ENCODE measurements around the gene HSD17B11. TPM values are rescaled to one million over a fixed set of nuclear protein-coding genes. Genes with fewer than 3 reads are reported as not detected.

The HSD17B11 gene
- total and polyA plus RNA-seq, 2 of the 8 experiments (the other 6 are each of a cell fraction or from before 2014, with no cell fraction given), result 6.0 to 9.0 TPM

DNA sequence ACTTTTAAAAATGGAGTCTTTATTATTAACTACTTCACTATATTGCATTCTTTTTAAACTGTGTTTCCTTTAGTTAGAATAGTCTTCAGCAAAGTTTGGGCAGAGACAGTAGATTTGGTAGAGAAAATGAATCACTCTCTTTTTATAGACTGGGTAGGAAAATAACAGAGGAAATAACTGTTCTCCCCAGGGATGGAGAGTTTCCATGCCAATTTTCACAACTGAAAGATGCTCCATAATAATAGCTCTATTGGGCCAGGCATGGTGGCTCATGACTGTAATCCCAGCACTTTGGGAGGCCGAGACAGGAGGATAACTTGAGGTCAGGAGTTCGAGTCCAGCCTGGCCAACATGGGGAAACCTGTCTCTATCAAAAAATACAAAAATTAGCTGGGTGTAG is 81.4 kb downstream of the HSD17B11 start (continued):
- TF ChIP-seq PHF8 (conservative IDR thresholded peaks at IDR 0.05; ENCODE audit: low read depth, low read length) (no peak), SUZ12 (IDR thresholded peaks at IDR 0.05; ENCODE audit: low read length) (no peak), CHD2 (IDR thresholded peaks at IDR 0.05; ENCODE audit: low read length) (no peak)
- TF ChIP-seq, protein P1, sequence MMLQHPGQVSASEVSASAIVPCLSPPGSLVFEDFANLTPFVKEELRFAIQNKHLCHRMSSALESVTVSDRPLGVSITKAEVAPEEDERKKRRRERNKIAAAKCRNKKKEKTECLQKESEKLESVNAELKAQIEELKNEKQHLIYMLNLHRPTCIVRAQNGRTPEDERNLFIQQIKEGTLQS (IDR thresholded peaks at IDR 0.05; ENCODE audit: insufficient read depth, low read depth, low read length), result no peak

Data from H1 (cell line).